Left ventricle myocardium inferior (tissue), 1 donor: ENCODE results near the gene WTIP. TPM values are rescaled to one million over a fixed set of nuclear protein-coding genes. Genes with fewer than 3 reads are reported as not detected.

Experiments used
- DNase-seq: peaks from one replicate; pipeline ENCODE4 v3.0.0-alpha.2; 2020
- H3K27ac ChIP-seq: fragments of 200-600 bp; replicated peaks from 2 replicates; pipeline ENCODE4 v1.8.0; 2021
- H3K27me3 ChIP-seq: fragments of 200-600 bp; 2 replicates; pipeline ENCODE4 v1.8.0; 2021; ENCODE audit warnings: low read depth
- H3K36me3 ChIP-seq: fragments of 200-600 bp; 2 replicates; pipeline ENCODE4 v1.8.0; 2021
- H3K4me1 ChIP-seq: fragments of 200-600 bp; 2 replicates; pipeline ENCODE4 v1.8.0; 2021
- H3K4me3 ChIP-seq: fragments of 200-600 bp; 2 replicates; pipeline ENCODE4 v1.8.0; 2021; ENCODE audit warnings: mild to moderate bottlenecking, moderate library complexity
- H3K9me3 ChIP-seq: fragments of 200-600 bp; replicated peaks from 2 replicates; pipeline ENCODE4 v1.8.0; 2021
- CTCF ChIP-seq: fragments of 200-600 bp; IDR thresholded peaks from 2 replicates; pipeline ENCODE4 v1.8.0; 2021; ENCODE audit warnings: antibody characterized with exemption, mild to moderate bottlenecking, borderline replicate concordance
- intact Hi-C: fragments of 100-400 bp; cut with micrococcal nuclease; formaldehyde crosslinking; loops from one replicate; pipeline ENCODE4 v1.11.0; 2022
- total RNA-seq: library from RNA; stranded (reverse); fragmentation: NEBNext Ultra II Directional; extraction: Animal tissue kit (Norgen Biotek cat#: 25700); gene quantifications from one replicate; pipeline ENCODE4 v1.2.1, GENCODE V29; 2021
- donor health status: DM: no; HTN: yes; CAD: no; lungs with severe emphysema.

The WTIP gene
- total RNA-seq, 1 donor from 2014 or later: 19.5 TPM

GRCh38 chr19:34560229-34560628, 78.7 kb downstream of the WTIP start:
- no peak for TF ChIP-seq CTCF

More at GRCh38 chr19:34560229-34560628, 78.7 kb downstream of the WTIP start:
- no peaks in the 10 kb centered on the region for H3K4me1 ChIP-seq
- peaks cover 18% of the 10 kb centered on the region for H3K9me3 ChIP-seq
- DNase-seq: no peak
- H3K4me3 ChIP-seq: no peak overlapping the region
- H3K27ac ChIP-seq: no peak overlapping the region
- intact Hi-C loops: no loop called here
- H3K36me3 ChIP-seq: no peaks in the 10 kb centered on the region
- peaks cover 24% of the 10 kb centered on the region for H3K27me3 ChIP-seq

Other genes starting within 250 kb of the WTIP start
- 20.9 TPM for gene GARRE1, start 227.2 kb upstream of the WTIP start, total RNA-seq
- gene GPI, start 116.6 kb upstream of the WTIP start, total RNA-seq: 473 TPM
- 12.8 TPM for gene PDCD2L, start 77.4 kb upstream of the WTIP start, total RNA-seq
- 44.0 TPM for gene UBA2, start 53.4 kb upstream of the WTIP start, total RNA-seq
- not detected for gene SCGB2B2, start 195.4 kb downstream of the WTIP start, total RNA-seq
- gene ZNF302, start 195.9 kb downstream of the WTIP start, total RNA-seq: 45.6 TPM